ENCODE measurements around the gene OBSL1. TPM values are rescaled to one million over a fixed set of nuclear protein-coding genes. Genes with fewer than 3 reads are reported as not detected.

The OBSL1 gene
- total RNA-seq, 6 experiments from 2014 or later, result 60.0 to 85.2 (median 65.8) TPM

DNA sequence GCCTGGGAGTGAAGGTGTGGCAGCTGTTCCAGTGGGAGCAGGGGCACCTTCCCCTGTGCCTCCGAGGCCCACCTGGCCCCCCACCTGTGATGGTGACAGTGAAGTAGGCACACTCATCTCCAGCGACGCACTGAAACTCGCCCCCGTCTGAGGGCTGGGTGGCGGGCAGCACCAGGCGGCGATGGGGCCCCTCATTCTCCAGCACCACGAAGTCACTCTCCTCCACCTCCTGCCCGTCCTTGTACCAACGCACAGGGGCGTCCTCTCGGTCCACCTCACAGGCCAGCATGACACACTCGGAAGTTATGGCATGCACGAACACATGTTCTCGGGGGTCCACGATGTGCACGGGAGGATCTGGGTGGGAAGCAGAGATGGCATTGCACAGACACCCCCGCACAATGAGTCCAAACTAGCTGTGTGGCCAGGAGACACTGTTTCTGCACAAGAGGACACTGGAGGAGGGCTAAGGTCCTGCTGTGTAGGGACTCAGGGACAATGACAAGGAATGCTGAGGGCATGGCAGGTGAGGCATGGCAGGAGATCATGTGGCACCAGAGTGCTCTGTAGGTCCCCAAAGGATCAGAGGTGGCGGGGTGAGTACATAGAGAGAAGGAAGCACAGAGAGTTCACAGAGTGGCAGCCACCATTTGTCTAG lies 7.9 kb downstream of the OBSL1 start:
- Mint-ChIP-seq H3K36me3 (ENCODE audit: low read depth) (peaks cover 13% of the 10 kb centered on the region), H3K4me3 (no peak overlapping the region), H3K9me3 (no peaks in the 10 kb centered on the region), H3K4me1 (ENCODE audit: low read depth) (peaks cover 7% of the 10 kb centered on the region; the same call in 1 of the 2 replicates), H3K27me3 (ENCODE audit: insufficient read depth) (peaks cover 2% of the 10 kb centered on the region; the same call in 1 of the 2 replicates), H3K27ac (no peak overlapping the region)
- TF ChIP-seq, protein P1, sequence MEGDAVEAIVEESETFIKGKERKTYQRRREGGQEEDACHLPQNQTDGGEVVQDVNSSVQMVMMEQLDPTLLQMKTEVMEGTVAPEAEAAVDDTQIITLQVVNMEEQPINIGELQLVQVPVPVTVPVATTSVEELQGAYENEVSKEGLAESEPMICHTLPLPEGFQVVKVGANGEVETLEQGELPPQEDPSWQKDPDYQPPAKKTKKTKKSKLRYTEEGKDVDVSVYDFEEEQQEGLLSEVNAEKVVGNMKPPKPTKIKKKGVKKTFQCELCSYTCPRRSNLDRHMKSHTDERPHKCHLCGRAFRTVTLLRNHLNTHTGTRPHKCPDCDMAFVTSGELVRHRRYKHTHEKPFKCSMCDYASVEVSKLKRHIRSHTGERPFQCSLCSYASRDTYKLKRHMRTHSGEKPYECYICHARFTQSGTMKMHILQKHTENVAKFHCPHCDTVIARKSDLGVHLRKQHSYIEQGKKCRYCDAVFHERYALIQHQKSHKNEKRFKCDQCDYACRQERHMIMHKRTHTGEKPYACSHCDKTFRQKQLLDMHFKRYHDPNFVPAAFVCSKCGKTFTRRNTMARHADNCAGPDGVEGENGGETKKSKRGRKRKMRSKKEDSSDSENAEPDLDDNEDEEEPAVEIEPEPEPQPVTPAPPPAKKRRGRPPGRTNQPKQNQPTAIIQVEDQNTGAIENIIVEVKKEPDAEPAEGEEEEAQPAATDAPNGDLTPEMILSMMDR (IDR thresholded peaks at IDR 0.05), result no peak
- no peak for DNase-seq

DNA sequence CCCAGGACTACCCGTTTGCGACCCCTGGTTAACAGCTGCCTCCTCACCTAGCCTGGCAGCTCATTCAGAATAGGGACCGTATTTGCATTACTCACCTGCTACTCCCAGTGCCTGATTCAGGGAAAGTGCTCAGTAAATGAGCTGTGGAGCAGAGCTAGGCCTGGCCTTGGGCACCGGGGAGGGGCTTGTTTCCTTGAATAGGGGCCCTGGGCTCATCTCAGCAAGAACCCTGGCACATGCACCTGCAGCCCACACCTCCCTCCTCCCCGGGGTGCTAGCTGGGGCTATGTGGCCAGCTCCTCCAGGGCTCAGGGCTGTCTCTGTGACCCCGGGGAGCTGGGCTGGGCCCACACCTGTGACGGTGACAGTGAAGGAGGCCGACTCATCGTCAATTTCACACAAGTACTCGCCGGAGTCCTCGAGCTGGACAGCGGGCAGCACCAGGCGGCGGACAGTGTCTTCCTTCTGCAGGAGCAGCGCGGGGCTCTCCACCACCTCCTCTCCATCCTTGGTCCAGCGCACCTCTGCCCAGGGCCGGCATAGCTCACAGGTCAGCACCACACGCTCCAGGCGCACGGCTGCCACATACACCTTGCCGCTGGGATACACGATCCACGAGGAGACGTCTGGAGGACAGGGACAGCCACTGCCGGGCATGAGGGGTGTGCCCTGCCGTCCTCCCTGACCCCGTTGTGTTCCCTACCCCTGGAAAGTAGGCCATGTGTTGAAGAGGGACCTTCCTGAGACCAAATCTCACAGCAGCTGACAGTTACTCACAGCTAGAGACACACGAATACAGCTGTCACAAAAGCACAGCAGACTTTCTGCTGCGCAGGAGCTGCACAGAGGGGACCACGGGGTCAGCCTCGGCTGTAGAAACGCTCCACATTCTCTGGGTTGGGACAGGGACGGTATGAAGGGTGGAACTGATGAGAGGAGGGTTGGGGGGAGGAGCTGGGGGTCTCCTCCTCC lies 9.0 kb downstream of the OBSL1 start:
- H3K4me1 Mint-ChIP-seq (ENCODE audit: low read depth), result peaks cover 7% of the 10 kb centered on the region; the same call in 1 of the 2 replicates

DNA sequence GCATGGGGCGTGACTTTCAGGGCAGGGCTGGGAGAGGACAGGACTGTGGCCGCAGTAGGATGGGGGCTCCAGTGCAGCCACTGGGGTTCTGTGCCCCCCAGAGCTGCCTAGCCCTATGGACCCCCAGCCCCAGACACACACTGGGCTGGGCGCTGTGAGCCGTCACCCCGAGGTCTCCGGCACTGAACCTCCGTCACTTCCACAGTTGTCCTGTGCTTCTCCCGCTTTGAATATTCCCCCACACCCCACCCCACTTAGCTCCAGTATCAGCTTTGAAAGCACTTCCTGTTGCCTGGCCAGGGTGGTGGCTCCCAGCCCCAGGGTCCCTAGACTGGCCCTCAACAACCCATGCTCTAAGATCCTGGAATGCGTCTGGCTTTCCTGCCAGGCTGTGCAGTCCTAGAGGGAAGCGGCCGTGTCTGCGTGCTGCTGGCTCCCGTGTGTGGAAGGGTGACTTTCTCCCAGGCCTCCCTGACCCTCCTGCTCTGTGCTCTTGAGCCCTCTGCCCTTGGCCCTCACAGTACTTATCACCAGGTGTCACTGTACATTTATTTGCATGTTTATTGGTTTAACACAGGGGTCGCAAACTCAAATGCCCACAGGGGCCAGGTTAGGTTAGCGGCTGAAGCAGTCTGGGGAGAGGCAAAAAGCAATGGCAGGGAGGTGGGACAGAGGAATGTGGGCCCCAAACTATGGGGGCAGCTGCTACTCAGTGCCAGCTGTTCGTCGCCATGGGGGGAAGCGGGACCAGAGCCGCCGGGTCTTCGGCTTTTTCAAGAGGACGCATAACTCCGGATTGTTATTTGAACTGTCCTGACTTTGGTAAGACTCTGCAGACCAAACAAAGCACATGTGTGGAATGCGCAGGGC lies 9.9 kb downstream of the OBSL1 start:
- Mint-ChIP-seq H3K27ac (no peak overlapping the region), H3K9me3 (no peaks in the 10 kb centered on the region), H3K27me3 (ENCODE audit: insufficient read depth) (no peaks in the 10 kb centered on the region; the same call in 1 of the 2 replicates), H3K4me3 (no peak overlapping the region), H3K4me1 (ENCODE audit: low read depth) (peaks cover 7% of the 10 kb centered on the region; the same call in 1 of the 2 replicates), H3K36me3 (ENCODE audit: low read depth) (peaks cover 7% of the 10 kb centered on the region)
- TF ChIP-seq, protein P1 (IDR thresholded peaks at IDR 0.05), result no peak
- no peak for DNase-seq

More for the DNA sequence above, 9.0 kb downstream of the OBSL1 start:
- Mint-ChIP-seq H3K9me3 (no peaks in the 10 kb centered on the region), H3K27me3 (ENCODE audit: insufficient read depth) (no peaks in the 10 kb centered on the region; the same call in 1 of the 2 replicates), H3K27ac (no peak overlapping the region), H3K4me3 (no peak overlapping the region), H3K36me3 (ENCODE audit: low read depth) (peaks cover 13% of the 10 kb centered on the region)
- no peak for DNase-seq
- TF ChIP-seq, protein P1 (IDR thresholded peaks at IDR 0.05), result no peak

DNA sequence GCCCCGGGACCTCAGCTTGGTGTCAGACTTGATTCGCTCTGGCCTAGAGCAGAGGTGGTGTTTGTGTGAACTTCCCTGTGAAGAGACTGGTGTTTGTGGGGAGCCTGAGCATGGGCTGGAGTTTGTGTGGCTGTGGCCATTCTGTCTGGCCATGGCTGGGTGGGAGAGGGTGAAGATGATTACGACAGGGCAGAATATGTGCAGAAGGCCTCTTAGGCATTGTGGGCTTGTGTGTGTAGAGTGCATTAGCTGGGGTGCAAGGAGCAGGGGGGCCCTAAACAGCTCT lies 10.5 kb downstream of the OBSL1 start:
- H3K27ac Mint-ChIP-seq, result no peak overlapping the region
- H3K4me1 Mint-ChIP-seq (ENCODE audit: low read depth), result peaks cover 7% of the 10 kb centered on the region; the same call in 1 of the 2 replicates
- H3K27me3 Mint-ChIP-seq (ENCODE audit: insufficient read depth), result no peaks in the 10 kb centered on the region; the same call in 1 of the 2 replicates
- H3K4me3 Mint-ChIP-seq, result no peak overlapping the region
- TF ChIP-seq, protein P1 (IDR thresholded peaks at IDR 0.05), result no peak
- no peaks in the 10 kb centered on the region for H3K9me3 Mint-ChIP-seq
- peaks cover 4% of the 10 kb centered on the region; the same call in 1 of the 2 replicates for H3K36me3 Mint-ChIP-seq (ENCODE audit: low read depth)
- DNase-seq, result no peak
